GM23338 (cell line): Measurements from ENCODE around the gene PPP1R7. TPM values are rescaled to one million over a fixed set of nuclear protein-coding genes. Genes with fewer than 3 reads are reported as not detected.

Source experiments
- ATAC-seq: fragments of 200-7000 bp; cut with Tn5 transposase; 3 replicates; pipeline ENCODE4 v1.9.1; 2020
- DNase-seq: peaks from one replicate; pipeline ENCODE4 v3.0.0-alpha.2; 2015; ENCODE audit warnings: low spot score
- H2AFZ ChIP-seq: fragments of 200-600 bp; sonication (generic); 2 replicates; pipeline ENCODE4 v1.8.0; 2016; ENCODE audit warnings: antibody characterized with exemption, mild to moderate bottlenecking, moderate library complexity
- H3F3A ChIP-seq: fragments of 200-600 bp; sonication (generic); replicated peaks from 2 replicates; pipeline ENCODE4 v1.8.0; 2017; ENCODE audit warnings: antibody characterized with exemption, mixed run types, low read depth
- H3K27ac ChIP-seq: fragments of 200-600 bp; sonication (generic); 2 replicates; pipeline ENCODE4 v1.6.1; 2016; ENCODE audit warnings: low read depth
- H3K27me3 ChIP-seq: fragments of 200-600 bp; sonication (generic); 2 replicates; pipeline ENCODE4 v1.8.0; 2016; ENCODE audit warnings: mild to moderate bottlenecking, mixed run types, moderate library complexity; ENCODE audit not compliant: insufficient read depth
- H3K36me3 ChIP-seq: fragments of 200-600 bp; sonication (generic); 2 replicates; pipeline ENCODE4 v1.8.0; 2016; ENCODE audit warnings: mild to moderate bottlenecking; ENCODE audit not compliant: insufficient read depth
- H3K4me1 ChIP-seq: fragments of 200-600 bp; sonication (generic); 2 replicates; pipeline ENCODE4 v1.8.0; 2016; ENCODE audit warnings: mild to moderate bottlenecking, moderate library complexity; ENCODE audit not compliant: insufficient read depth
- H3K4me2 ChIP-seq: fragments of 200-600 bp; sonication (generic); 2 replicates; pipeline ENCODE4 v1.7.1; 2017; ENCODE audit warnings: mixed run types
- H3K4me3 ChIP-seq: fragments of 200-600 bp; sonication (generic); 2 replicates; pipeline ENCODE4 v1.6.1; 2016; ENCODE audit warnings: mixed run types
- H3K79me2 ChIP-seq: fragments of 200-600 bp; sonication (generic); replicated peaks from 2 replicates; pipeline ENCODE4 v1.8.0; 2017; ENCODE audit warnings: mild to moderate bottlenecking; ENCODE audit not compliant: insufficient read depth
- H3K9me2 ChIP-seq: fragments of 200-600 bp; sonication (generic); 2 replicates; pipeline ENCODE4 v1.8.0; 2017; ENCODE audit not compliant: insufficient read depth
- H4K20me1 ChIP-seq: fragments of 200-600 bp; sonication (generic); replicated peaks from 2 replicates; pipeline ENCODE4 v1.8.0; 2017; ENCODE audit warnings: mild to moderate bottlenecking; ENCODE audit not compliant: insufficient read depth
- H3K27ac Mint-ChIP-seq: 2 replicates; pipeline ENCODE4 v1.8.0; 2020; ENCODE audit warnings: inconsistent platforms, mild to moderate bottlenecking, moderate library complexity, mixed read lengths
- H3K27me3 Mint-ChIP-seq: 3 replicates; pipeline ENCODE4 v1.8.0; 2022; ENCODE audit warnings: low read depth, mild to moderate bottlenecking, moderate library complexity, mixed read lengths, inconsistent platforms; ENCODE audit not compliant: insufficient read depth, poor library complexity
- H3K36me3 Mint-ChIP-seq: 3 replicates; pipeline ENCODE4 v1.8.0; 2021; ENCODE audit warnings: low read depth, mild to moderate bottlenecking, inconsistent platforms, moderate library complexity, mixed read lengths
- H3K4me1 Mint-ChIP-seq: 3 replicates; pipeline ENCODE4 v1.8.0; 2020; ENCODE audit warnings: mild to moderate bottlenecking, inconsistent platforms, mixed read lengths
- H3K4me3 Mint-ChIP-seq: 3 replicates; pipeline ENCODE4 v1.8.0; 2021; ENCODE audit warnings: moderate library complexity, mild to moderate bottlenecking, inconsistent platforms, mixed read lengths
- H3K9me3 Mint-ChIP-seq: 3 replicates; pipeline ENCODE4 v1.8.0; 2020; ENCODE audit warnings: moderate library complexity, mild to moderate bottlenecking, inconsistent platforms, mixed read lengths
- EZH2 ChIP-seq: fragments of 200-600 bp; sonication (generic); IDR thresholded peaks from one replicate; pipeline ENCODE4 v1.8.0; 2017; ENCODE audit warnings: antibody characterized with exemption, mild to moderate bottlenecking, low read depth; ENCODE audit not compliant: unreplicated experiment
- JUNB ChIP-seq: IDR thresholded peaks from one replicate; pipeline ENCODE4 v1.6.1; 2016; ENCODE audit warnings: antibody characterized with exemption; ENCODE audit not compliant: unreplicated experiment
- NANOG ChIP-seq: IDR thresholded peaks from 2 replicates; pipeline ENCODE4 v1.6.1; 2016; ENCODE audit warnings: antibody characterized with exemption, borderline replicate concordance
- POLR2AphosphoS5 ChIP-seq: IDR thresholded peaks from 2 replicates; pipeline ENCODE4 v1.6.1; 2016; ENCODE audit warnings: antibody characterized with exemption, low read depth
- STAT1 ChIP-seq: IDR thresholded peaks from one replicate; pipeline ENCODE4 v1.6.1; 2016; ENCODE audit warnings: antibody characterized with exemption; ENCODE audit not compliant: unreplicated experiment
- ZNF114 ChIP-seq: fragments of 250-450 bp; sonication (Bioruptor Pico); IDR thresholded peaks from 2 replicates; pipeline ENCODE4 v1.5.0; 2020; ENCODE audit warnings: mild to moderate bottlenecking, moderate library complexity
- ZNF331 ChIP-seq: fragments of 250-450 bp; sonication (Bioruptor Pico); IDR thresholded peaks from 2 replicates; pipeline ENCODE4 v1.5.0; 2020; ENCODE audit warnings: low read depth, mild to moderate bottlenecking, moderate library complexity
- polyA plus RNA-seq: library from polyadenylated mRNA; unstranded; fragments of >200 nt; fragmentation: Nextera tagmentation; extraction: Ambion mirVana; gene quantifications from 2 replicates; pipeline ENCODE4 v1.2.1, GENCODE V29; 2016
- total RNA-seq: library from RNA; depleted of rRNA; stranded (reverse); fragments of >200 nt; shearing (Covaris generic); gene quantifications from 2 replicates; pipeline ENCODE4 v1.2.3, GENCODE V29; 2014
- TF ChIP-seq, protein P1 (sequence below): IDR thresholded peaks from 2 replicates; pipeline ENCODE4 v1.6.1; 2016; ENCODE audit warnings: antibody characterized with exemption
- TF ChIP-seq, protein P2 (sequence below): fragments of 250-450 bp; sonication (Bioruptor Pico); IDR thresholded peaks from 2 replicates; pipeline ENCODE4 v1.5.0; 2020; ENCODE audit warnings: mild to moderate bottlenecking, moderate library complexity
- TF ChIP-seq, protein P3 (sequence below): IDR thresholded peaks from one replicate; pipeline ENCODE4 v1.6.1; 2018; ENCODE audit warnings: antibody characterized with exemption; ENCODE audit not compliant: unreplicated experiment

PPP1R7 gene
- total and polyA plus RNA-seq, 2 experiments from 2014 or later: 48.2 to 94.3 TPM

DNA sequence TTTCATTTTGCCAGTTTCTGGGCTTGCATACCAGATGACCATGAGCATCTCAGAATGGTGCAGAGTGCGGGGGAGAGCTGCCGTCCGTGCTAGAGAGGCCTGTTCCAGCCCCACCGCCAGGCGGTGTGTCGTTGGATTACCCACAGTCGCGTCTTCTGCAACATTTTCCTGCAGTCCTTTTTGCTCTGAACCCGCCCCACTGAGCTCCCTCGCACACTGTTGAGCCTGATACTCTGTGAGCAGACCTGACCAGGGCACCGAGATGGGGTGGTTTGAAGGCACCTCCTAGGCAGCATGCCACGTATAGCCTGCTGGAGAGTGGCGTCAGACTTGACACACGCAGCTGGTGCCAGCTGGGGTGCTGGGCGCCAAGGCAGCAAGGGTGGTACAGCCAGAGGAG is 18.1 kb downstream of the PPP1R7 start:
- TF ChIP-seq EZH2 (no peak), NANOG (no peak), ZNF331 (CRISPR knock-in tag) (no peak), POLR2AphosphoS5 (no peak)
- TF ChIP-seq, protein P1, sequence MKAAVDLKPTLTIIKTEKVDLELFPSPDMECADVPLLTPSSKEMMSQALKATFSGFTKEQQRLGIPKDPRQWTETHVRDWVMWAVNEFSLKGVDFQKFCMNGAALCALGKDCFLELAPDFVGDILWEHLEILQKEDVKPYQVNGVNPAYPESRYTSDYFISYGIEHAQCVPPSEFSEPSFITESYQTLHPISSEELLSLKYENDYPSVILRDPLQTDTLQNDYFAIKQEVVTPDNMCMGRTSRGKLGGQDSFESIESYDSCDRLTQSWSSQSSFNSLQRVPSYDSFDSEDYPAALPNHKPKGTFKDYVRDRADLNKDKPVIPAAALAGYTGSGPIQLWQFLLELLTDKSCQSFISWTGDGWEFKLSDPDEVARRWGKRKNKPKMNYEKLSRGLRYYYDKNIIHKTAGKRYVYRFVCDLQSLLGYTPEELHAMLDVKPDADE: no peak
- peaks cover 12% of the 10 kb centered on the region; the same call in 1 of the 3 replicates for H3K9me3 Mint-ChIP-seq
- Histone ChIP-seq H3K9me2 (no peaks in the 10 kb centered on the region), H3K36me3 (peaks cover 9% of the 10 kb centered on the region), H3K27me3 (no peaks in the 10 kb centered on the region), H3K4me2 (no peak overlapping the region), H3K27ac (no peak overlapping the region), H3K79me2 (no peaks in the 10 kb centered on the region), H4K20me1 (no peaks in the 10 kb centered on the region), H3K4me1 (no peaks in the 10 kb centered on the region), H2AFZ (no peak overlapping the region), H3F3A (no peaks in the 10 kb centered on the region), H3K4me3 (no peak overlapping the region)
- DNase-seq (no peak), ATAC-seq (no peak)
- no peaks in the 10 kb centered on the region for H3K4me1 Mint-ChIP-seq
- H3K27me3 Mint-ChIP-seq: peaks cover 4% of the 10 kb centered on the region
- peaks cover 44% of the 10 kb centered on the region for H3K36me3 Mint-ChIP-seq
- no peak overlapping the region for H3K4me3 Mint-ChIP-seq
- H3K27ac Mint-ChIP-seq: no peak overlapping the region

DNA sequence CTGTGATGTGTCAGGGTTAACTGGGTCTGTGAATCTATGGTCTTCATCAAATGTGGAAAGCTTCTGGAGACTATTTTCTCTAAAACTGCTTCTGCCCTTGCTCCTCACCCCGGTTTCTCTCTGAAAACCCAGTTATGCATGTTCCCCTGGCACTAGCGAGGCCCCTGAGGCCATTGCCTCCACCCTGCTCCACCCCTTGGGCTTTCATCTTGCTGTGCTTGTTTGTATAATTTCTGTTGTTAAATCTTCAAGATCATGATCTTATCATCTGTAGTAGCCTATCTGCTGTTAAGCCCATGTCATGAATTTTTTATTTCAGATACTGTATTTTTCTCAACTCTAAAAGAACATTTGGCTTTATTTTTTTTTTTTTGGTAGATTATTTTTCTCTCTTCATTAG is 23.3 kb downstream of the PPP1R7 start:
- no peaks in the 10 kb centered on the region for H3K4me1 ChIP-seq
- H3F3A ChIP-seq: no peaks in the 10 kb centered on the region
- no peak for ATAC-seq
- no peaks in the 10 kb centered on the region for H4K20me1 ChIP-seq
- Mint-ChIP-seq H3K4me3 (no peak overlapping the region), H3K9me3 (peaks cover 12% of the 10 kb centered on the region; the same call in 1 of the 3 replicates), H3K4me1 (no peaks in the 10 kb centered on the region), H3K27ac (no peak overlapping the region), H3K36me3 (peaks cover 43% of the 10 kb centered on the region), H3K27me3 (peaks cover 3% of the 10 kb centered on the region)
- no peak overlapping the region for H3K27ac ChIP-seq
- H3K27me3 ChIP-seq: no peaks in the 10 kb centered on the region
- H2AFZ ChIP-seq: no peak overlapping the region
- H3K36me3 ChIP-seq: peaks cover 9% of the 10 kb centered on the region; the same call in 1 of the 2 replicates
- H3K9me2 ChIP-seq: no peaks in the 10 kb centered on the region
- no peak for DNase-seq
- H3K4me2 ChIP-seq: no peak overlapping the region
- H3K4me3 ChIP-seq: no peak overlapping the region
- H3K79me2 ChIP-seq: no peaks in the 10 kb centered on the region
- TF ChIP-seq, protein P2, sequence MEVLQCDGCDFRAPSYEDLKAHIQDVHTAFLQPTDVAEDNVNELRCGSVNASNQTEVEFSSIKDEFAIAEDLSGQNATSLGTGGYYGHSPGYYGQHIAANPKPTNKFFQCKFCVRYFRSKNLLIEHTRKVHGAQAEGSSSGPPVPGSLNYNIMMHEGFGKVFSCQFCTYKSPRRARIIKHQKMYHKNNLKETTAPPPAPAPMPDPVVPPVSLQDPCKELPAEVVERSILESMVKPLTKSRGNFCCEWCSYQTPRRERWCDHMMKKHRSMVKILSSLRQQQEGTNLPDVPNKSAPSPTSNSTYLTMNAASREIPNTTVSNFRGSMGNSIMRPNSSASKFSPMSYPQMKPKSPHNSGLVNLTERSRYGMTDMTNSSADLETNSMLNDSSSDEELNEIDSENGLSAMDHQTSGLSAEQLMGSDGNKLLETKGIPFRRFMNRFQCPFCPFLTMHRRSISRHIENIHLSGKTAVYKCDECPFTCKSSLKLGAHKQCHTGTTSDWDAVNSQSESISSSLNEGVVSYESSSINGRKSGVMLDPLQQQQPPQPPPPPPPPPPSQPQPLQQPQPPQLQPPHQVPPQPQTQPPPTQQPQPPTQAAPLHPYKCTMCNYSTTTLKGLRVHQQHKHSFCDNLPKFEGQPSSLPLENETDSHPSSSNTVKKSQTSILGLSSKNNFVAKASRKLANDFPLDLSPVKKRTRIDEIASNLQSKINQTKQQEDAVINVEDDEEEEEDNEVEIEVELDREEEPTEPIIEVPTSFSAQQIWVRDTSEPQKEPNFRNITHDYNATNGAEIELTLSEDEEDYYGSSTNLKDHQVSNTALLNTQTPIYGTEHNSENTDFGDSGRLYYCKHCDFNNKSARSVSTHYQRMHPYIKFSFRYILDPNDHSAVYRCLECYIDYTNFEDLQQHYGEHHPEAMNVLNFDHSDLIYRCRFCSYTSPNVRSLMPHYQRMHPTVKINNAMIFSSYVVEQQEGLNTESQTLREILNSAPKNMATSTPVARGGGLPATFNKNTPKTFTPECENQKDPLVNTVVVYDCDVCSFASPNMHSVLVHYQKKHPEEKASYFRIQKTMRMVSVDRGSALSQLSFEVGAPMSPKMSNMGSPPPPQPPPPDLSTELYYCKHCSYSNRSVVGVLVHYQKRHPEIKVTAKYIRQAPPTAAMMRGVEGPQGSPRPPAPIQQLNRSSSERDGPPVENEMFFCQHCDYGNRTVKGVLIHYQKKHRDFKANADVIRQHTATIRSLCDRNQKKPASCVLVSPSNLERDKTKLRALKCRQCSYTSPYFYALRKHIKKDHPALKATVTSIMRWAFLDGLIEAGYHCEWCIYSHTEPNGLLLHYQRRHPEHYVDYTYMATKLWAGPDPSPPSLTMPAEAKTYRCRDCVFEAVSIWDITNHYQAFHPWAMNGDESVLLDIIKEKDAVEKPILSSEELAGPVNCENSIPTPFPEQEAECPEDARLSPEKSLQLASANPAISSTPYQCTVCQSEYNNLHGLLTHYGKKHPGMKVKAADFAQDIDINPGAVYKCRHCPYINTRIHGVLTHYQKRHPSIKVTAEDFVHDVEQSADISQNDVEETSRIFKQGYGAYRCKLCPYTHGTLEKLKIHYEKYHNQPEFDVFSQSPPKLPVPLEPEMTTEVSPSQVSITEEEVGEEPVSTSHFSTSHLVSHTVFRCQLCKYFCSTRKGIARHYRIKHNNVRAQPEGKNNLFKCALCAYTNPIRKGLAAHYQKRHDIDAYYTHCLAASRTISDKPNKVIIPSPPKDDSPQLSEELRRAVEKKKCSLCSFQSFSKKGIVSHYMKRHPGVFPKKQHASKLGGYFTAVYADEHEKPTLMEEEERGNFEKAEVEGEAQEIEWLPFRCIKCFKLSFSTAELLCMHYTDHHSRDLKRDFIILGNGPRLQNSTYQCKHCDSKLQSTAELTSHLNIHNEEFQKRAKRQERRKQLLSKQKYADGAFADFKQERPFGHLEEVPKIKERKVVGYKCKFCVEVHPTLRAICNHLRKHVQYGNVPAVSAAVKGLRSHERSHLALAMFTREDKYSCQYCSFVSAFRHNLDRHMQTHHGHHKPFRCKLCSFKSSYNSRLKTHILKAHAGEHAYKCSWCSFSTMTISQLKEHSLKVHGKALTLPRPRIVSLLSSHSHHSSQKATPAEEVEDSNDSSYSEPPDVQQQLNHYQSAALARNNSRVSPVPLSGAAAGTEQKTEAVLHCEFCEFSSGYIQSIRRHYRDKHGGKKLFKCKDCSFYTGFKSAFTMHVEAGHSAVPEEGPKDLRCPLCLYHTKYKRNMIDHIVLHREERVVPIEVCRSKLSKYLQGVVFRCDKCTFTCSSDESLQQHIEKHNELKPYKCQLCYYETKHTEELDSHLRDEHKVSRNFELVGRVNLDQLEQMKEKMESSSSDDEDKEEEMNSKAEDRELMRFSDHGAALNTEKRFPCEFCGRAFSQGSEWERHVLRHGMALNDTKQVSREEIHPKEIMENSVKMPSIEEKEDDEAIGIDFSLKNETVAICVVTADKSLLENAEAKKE: no peak
- TF ChIP-seq STAT1 (no peak), ZNF331 (CRISPR knock-in tag) (no peak), ZNF114 (CRISPR knock-in tag) (no peak), JUNB (no peak)
- TF ChIP-seq, protein P3, sequence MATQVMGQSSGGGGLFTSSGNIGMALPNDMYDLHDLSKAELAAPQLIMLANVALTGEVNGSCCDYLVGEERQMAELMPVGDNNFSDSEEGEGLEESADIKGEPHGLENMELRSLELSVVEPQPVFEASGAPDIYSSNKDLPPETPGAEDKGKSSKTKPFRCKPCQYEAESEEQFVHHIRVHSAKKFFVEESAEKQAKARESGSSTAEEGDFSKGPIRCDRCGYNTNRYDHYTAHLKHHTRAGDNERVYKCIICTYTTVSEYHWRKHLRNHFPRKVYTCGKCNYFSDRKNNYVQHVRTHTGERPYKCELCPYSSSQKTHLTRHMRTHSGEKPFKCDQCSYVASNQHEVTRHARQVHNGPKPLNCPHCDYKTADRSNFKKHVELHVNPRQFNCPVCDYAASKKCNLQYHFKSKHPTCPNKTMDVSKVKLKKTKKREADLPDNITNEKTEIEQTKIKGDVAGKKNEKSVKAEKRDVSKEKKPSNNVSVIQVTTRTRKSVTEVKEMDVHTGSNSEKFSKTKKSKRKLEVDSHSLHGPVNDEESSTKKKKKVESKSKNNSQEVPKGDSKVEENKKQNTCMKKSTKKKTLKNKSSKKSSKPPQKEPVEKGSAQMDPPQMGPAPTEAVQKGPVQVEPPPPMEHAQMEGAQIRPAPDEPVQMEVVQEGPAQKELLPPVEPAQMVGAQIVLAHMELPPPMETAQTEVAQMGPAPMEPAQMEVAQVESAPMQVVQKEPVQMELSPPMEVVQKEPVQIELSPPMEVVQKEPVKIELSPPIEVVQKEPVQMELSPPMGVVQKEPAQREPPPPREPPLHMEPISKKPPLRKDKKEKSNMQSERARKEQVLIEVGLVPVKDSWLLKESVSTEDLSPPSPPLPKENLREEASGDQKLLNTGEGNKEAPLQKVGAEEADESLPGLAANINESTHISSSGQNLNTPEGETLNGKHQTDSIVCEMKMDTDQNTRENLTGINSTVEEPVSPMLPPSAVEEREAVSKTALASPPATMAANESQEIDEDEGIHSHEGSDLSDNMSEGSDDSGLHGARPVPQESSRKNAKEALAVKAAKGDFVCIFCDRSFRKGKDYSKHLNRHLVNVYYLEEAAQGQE: no peak
